ENCODE results near the gene IP6K3.

The IP6K3 gene

DNA sequence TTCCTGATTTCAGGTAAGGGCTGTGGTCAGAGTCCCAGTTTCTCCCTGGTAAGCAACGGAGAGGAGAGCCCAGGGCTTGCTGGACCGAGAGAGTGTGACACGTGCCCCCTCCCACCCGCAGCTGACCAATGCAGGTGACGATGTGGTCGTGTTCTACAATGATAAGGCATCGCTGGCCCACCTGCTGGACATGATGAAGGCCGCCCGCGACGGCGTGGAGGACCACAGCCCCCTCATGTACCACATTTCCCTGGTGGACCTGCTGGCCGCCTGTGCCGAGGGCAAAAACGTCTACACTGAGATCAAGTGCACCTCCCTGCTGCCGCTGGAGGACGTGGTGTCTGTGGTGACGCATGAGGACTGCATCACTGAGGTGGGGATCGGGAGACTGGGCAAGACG is 66.9 kb downstream of the IP6K3 start:
- DNase-seq = no peak

- peak in 1 of 56 donors; percentile 28 for DNase-seq
Observed at GRCh38 chr6:33678932-33679490, 67.7 kb downstream of the IP6K3 start.

DNA sequence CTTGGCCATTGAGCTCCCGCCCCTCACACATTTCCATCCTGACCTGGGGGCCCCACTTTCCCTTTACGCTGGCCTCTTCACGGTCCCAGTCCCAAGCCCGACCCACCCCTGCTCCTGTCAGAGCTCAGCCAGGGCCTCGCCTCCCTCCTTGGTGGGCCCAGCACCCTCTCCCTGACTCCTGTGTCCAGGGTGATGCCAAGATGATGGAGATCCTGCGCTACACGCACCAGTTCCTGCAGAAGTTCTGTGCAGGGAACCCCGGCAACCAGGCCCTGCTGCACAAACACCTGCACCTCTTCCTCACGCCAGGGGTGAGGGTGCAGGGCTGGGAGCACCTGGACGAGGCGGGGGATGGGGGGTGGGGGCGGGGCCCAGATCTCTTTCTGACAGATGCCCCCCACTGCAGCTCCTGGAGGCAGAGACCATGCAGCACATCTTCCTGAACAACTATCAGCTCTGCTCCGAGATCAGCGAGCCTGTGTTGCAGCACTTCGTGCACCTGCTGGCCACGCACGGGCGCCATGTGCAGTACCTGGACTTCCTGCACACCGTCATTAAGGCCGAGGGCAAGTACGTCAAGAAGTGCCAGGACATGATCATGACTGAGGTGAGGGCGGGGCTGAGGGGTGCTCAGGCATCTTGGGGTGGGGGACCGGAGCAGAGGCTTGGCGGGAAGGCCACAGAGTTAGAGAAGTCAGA is 68.3 kb downstream of the IP6K3 start:
- DNase-seq = no peak

DNA sequence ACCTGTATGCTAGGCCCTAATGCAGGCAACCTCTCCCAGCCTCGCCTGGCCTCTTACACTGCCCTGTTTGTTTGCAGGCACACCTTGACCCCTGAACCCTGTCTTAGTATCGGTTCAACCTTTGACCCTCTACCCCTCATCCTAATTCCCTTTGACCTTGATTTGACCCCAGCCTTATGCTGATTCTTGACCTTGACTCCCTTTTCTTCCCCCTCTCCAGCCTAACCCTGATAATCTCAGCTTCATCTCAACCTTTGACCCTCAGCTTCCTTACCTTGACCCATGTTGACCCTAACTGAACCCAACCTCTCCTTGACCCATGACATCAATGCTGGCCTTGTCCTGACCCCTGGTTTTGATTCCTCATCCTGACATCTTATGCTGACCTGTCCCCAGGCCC is 69.0 kb downstream of the IP6K3 start:
- no peak for DNase-seq

DNA sequence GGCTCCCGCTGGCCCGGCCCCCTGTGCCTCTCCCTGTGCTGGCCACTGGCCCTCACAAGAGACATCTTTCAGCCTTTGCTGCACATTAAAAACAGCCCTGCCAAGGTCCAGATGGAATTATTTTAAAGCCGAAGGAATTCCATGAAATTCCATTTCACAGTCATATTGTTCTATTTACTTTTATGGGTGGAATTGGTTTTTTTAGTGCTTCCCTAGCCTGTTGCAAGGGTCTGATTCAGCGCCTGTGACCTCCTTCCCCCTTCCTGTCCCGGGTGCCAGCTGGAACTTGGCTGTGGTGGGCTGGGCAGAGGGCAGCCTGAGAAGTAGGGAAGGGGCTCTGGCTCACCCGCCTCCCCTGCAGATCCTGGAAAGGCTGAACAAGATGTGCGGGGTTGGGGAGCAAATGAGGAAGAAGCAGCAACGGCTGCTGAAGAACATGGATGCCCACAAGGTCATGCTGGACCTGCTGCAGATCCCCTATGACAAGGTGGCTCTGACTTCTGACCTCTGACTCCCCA is 69.5 kb downstream of the IP6K3 start:
- DNase-seq = no peak

GRCh38 chr6:33676416-33677142 is 70.1 kb downstream of the IP6K3 start:
- no peak for DNase-seq

GRCh38 chr6:33675968-33676367 is 70.7 kb downstream of the IP6K3 start:
- no peak for DNase-seq

DNA sequence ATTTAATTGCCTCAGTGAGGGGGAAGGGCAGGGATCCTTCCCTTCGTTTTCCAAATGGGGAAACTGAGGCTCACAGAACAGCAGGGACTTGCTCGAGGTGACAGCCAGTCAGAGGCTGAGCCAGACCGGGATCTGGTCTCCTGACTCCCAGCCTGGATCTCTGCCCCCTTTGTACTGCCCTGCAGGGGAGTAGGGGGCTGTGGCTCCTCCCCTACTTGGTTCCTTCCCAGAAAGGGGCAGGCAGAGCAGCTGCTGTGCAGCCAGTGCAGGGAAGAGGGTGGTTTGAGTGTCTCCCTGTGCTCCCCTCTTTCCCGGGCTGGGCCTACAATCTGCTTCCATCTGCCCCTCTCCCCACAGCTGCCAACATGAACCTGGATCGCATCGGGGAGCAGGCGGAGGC is 72.9 kb downstream of the IP6K3 start:
- DNase-seq = no peak

- DNase-seq = peak in 2 of 56 donors; percentile 8 to 17
Observed at GRCh38 chr6:33672808-33673207, 73.9 kb downstream of the IP6K3 start.

GRCh38 chr6:33671744-33672072 is 75.0 kb downstream of the IP6K3 start:
- DNase-seq = no peak

Data from amygdala (tissue), 56 donors.